Lung (tissue), 12 donors: Measurements from ENCODE around the gene C19orf67. TPM values are rescaled to one million over a fixed set of nuclear protein-coding genes. Genes with fewer than 3 reads are reported as not detected.

Experiments
- ATAC-seq: fragments of 200-7000 bp; cut with Tn5 transposase; one replicate; pipeline ENCODE4 v1.9.1; 2020; ENCODE audit warnings: moderate number of reproducible peaks; ENCODE audit not compliant: insufficient read depth, low FRiP score
- DNase-seq, 3 donors: peaks; one replicate each; pipeline ENCODE4 v3.0.0-alpha.2; 2013 to 2017
- H3K27ac ChIP-seq, 2 donors: one replicate each; pipeline ENCODE4 v1.5.1; 2013; ENCODE audit warnings: mild to moderate bottlenecking in 2 of 2, moderate library complexity in 2 of 2, control low read depth in 1 of 2, inconsistent platforms in 1 of 2, low read depth in 1 of 2, low read length in 1 of 2
- H3K27me3 ChIP-seq, 3 donors: one replicate each; pipeline ENCODE4 v1.5.1; 2013; ENCODE audit warnings: low read length in 2 of 3; ENCODE audit not compliant: control insufficient read depth in 3 of 3, insufficient read depth in 3 of 3
- H3K36me3 ChIP-seq, 4 donors: one replicate each; pipeline ENCODE4 v1.5.1; 2013; ENCODE audit warnings: low read length in 4 of 4, mild to moderate bottlenecking in 1 of 4, moderate library complexity in 1 of 4; ENCODE audit not compliant: control insufficient read depth in 4 of 4, insufficient read depth in 4 of 4
- H3K4me1 ChIP-seq, 5 donors: one replicate each; pipeline ENCODE4 v1.5.1; 2013; ENCODE audit warnings: low read length in 5 of 5, mild to moderate bottlenecking in 2 of 5, moderate library complexity in 1 of 5; ENCODE audit not compliant: control insufficient read depth in 5 of 5, insufficient read depth in 5 of 5
- H3K4me3 ChIP-seq: one replicate; pipeline ENCODE4 v1.5.1; 2013; ENCODE audit warnings: mild to moderate bottlenecking, control low read depth, moderate library complexity
- H3K9ac ChIP-seq, 2 donors: one replicate each; pipeline ENCODE4 v1.5.1; 2013; ENCODE audit warnings: low read length in 2 of 2, control low read depth in 1 of 2; ENCODE audit not compliant: insufficient read depth in 1 of 2
- H3K9me3 ChIP-seq, 4 donors: one replicate each; pipeline ENCODE4 v1.5.1; 2013; ENCODE audit warnings: low read length in 3 of 4, mild to moderate bottlenecking in 1 of 4, moderate library complexity in 1 of 4; ENCODE audit not compliant: control insufficient read depth in 4 of 4, insufficient read depth in 3 of 4
- WGBS, 2 donors: extraction: QIAGEN DNeasy Blood & Tissue Kit; methylation state at CpG; one replicate each; pipeline ENCODE4 v1.1.7; 2013; 5-methylcytosine and 5-hydroxymethylcytosine counted together
- polyA plus RNA-seq, 2 donors: library from polyadenylated mRNA; stranded (reverse); fragments of 200-250 nt; gene quantifications; one replicate each; pipeline ENCODE4 v1.2.1, GENCODE V29; 2013
- total RNA-seq, 2 donors: library from RNA; depleted of rRNA in 1 of 2; stranded (reverse); fragments of >200 nt in 1 of 2; gene quantifications; one replicate each; pipeline ENCODE4 v1.2.1, GENCODE V29; 2014 to 2021
- TF ChIP-seq, protein P1 (sequence below): IDR thresholded peaks from 2 replicates; pipeline ENCODE4 v1.5.1; 2012; ENCODE audit warnings: mild to moderate bottlenecking; ENCODE audit errors: control extremely low read depth, extremely low read depth
- donor health status: control.
- donor health status: control.
- donor health status: Bipolar disorder and iron deficiency.
- donor health status: healthy.
- donor health status: DM: yes; HTN: yes; CAD: no.

The C19orf67 gene
- total and polyA plus RNA-seq, 4 donors: 0.37 to 1.0 (median 0.38) TPM; not detected in 1

DNA sequence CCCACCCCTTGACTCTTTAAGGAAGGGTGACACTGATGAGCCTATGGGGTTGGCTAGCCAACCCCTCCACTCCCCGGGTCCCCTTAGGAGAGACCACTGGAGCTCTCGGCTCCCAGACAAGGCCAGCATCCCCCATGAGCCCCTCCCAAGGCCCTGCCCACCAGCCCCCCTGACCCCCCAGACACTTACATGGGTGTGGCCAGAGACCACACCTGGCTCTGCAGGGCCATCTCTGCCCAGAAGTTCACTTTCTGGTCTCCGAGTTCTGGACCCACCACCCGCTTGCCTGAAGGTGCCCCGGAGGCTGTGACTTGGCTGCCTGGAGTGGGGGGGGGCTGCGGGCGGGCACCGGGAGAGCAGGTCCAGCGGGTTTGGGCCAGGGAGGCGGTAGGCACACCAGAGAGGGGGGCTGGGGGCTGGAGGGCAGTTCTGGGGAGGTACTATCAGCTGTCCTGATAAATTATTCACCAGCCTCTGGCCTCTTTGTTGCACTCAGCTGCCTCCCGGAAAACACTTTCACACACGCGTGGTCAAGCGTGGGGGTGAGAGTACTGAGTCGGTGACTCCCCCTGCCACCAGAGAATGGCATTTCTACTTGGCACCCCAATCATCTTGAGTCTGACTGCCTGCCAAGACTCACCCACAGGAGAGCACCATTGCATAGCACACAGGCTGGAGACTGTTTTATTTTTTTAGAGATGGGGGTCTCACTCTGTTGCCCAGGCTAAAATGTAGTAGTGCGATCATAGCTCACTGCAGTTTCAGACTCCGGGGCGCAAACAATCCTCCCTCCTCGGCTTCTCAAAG is 23.6 kb downstream of the C19orf67 start, which contains the start of gene PALM3:
Gene PALM3, minus strand, starts transcription at position 326 of the 807 bp plus-strand sequence. Its CDS starts 96 bp downstream, at position 230.
- no peak within 1 kb of the TSS for H3K9ac ChIP-seq
- H3K9me3 ChIP-seq: peaks cover 0 to 1% (median 0%) of the 10 kb centered on the region in 4 donors
- no peaks in the 10 kb centered on the region for H3K36me3 ChIP-seq
- H3K27ac ChIP-seq: peak within 1 kb of the TSS in 1 of 2 donors; percentile 28
- ATAC-seq: peak; percentile 75
- 56 to 77% methylated on average over 19 of the region's 19 CpGs for WGBS, 2 donors
- H3K4me3 ChIP-seq: no peak within 1 kb of the TSS
- TF ChIP-seq, protein P1, sequence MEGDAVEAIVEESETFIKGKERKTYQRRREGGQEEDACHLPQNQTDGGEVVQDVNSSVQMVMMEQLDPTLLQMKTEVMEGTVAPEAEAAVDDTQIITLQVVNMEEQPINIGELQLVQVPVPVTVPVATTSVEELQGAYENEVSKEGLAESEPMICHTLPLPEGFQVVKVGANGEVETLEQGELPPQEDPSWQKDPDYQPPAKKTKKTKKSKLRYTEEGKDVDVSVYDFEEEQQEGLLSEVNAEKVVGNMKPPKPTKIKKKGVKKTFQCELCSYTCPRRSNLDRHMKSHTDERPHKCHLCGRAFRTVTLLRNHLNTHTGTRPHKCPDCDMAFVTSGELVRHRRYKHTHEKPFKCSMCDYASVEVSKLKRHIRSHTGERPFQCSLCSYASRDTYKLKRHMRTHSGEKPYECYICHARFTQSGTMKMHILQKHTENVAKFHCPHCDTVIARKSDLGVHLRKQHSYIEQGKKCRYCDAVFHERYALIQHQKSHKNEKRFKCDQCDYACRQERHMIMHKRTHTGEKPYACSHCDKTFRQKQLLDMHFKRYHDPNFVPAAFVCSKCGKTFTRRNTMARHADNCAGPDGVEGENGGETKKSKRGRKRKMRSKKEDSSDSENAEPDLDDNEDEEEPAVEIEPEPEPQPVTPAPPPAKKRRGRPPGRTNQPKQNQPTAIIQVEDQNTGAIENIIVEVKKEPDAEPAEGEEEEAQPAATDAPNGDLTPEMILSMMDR: no peak
- DNase-seq: peak; percentile 30 to 82 (median 75)
- peaks cover 3 to 6% (median 4%) of the 10 kb centered on the region in 5 donors for H3K4me1 ChIP-seq
- H3K27me3 ChIP-seq: peaks cover 0 to 8% (median 5%) of the 10 kb centered on the region in 3 donors

DNA sequence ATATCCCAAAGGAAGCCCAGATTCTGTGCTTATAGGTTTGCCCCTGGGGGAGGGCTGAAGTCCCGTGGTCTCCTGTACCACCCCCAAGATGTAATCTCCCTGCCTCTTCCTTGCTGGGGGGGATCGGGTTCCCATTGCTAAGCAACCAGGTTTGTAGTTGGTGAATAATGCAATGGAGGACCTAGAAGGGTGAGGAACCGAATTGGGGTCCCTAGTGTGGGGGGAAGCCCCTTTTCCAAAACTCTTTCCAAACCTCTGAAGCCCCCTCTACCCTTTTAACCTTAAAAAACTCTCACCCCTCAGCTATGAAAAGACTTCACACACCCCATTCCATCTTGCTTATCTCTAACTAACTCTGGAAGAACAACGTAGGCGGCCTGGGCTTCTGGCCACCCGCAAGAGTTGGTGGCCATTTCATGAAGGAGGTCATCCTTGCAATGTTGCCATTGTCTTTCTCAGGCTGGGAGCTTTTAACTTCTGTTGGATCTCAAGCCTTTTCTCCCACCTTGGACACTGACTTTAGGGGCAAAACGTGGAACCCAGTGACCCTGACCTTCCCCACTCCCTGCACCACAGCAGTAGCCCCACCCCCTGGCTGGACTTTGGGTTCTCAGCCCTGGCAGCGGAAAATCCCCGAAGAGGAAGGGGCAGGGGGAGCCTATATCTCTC is 24.4 kb downstream of the C19orf67 start:
- Histone ChIP-seq H3K27me3 (peaks cover 0 to 8% (median 5%) of the 10 kb centered on the region in 3 donors), H3K27ac (no peak overlapping the region), H3K4me3 (no peak overlapping the region), H3K9me3 (peaks cover 0 to 1% (median 0%) of the 10 kb centered on the region in 4 donors), H3K36me3 (peaks cover 0 to under 1% (median 0%) of the 10 kb centered on the region in 4 donors), H3K9ac (no peak overlapping the region), H3K4me1 (peaks cover 3 to 10% (median 4%) of the 10 kb centered on the region in 5 donors)
- TF ChIP-seq, protein P1: no peak
- WGBS, 2 donors: 53 to 57% methylated on average over 9 of the region's 9 CpGs
- no peak for ATAC-seq
- DNase-seq: no peak

DNA sequence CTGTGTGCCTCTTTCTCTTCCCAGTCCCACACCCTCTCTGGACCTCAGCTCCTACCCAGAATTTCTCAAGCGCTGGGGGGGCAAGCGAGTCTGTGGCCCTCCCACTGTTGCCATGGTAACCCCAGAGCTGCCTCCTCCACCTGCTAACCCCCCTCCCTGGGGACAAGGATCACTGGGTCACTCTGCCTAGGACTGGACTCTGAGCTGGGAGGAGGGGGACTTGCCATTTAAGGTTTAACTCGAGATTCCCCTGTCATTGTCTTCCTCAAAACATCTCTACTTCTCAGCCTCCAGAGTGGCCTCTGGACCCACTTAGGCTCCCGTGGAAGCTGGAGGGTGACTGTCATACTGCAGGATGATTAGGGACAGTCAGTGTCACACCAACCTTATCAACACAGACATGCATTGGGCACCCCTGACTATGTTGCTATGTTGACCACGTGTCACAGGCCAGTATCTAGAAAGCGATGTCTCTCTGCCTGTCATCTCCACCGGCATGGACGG is 25.9 kb downstream of the C19orf67 start:
- H3K27ac ChIP-seq: no peak overlapping the region

More for the DNA sequence above, 25.9 kb downstream of the C19orf67 start:
- 53% methylated on average over 8 of the region's 8 CpGs for WGBS, 2 donors
- Histone ChIP-seq H3K9me3 (peaks cover 0 to 1% (median 0%) of the 10 kb centered on the region in 4 donors), H3K4me1 (peaks cover 3 to 11% (median 4%) of the 10 kb centered on the region in 5 donors), H3K27me3 (peaks cover 0 to 8% (median 5%) of the 10 kb centered on the region in 3 donors), H3K9ac (no peak overlapping the region), H3K36me3 (peaks cover 0 to 1% (median 0%) of the 10 kb centered on the region in 4 donors), H3K4me3 (no peak overlapping the region)
- ATAC-seq (no peak), DNase-seq (no peak)
- TF ChIP-seq, protein P1: no peak
